Femur (tissue), 1 donor: Measurements from ENCODE around the gene HERC4.
A peak's percentile ranks its signal among the peaks of the same experiment; 100 is the strongest.
"Not testable (repeated sequence)": the region's sequence is repeated elsewhere in the genome, so short reads cannot be mapped to it uniquely, and the experiment has no call there.

Source experiments
- DNase-seq: peaks from one replicate; pipeline ENCODE4 v3.0.0-alpha.2; 2017

The HERC4 gene

DNA sequence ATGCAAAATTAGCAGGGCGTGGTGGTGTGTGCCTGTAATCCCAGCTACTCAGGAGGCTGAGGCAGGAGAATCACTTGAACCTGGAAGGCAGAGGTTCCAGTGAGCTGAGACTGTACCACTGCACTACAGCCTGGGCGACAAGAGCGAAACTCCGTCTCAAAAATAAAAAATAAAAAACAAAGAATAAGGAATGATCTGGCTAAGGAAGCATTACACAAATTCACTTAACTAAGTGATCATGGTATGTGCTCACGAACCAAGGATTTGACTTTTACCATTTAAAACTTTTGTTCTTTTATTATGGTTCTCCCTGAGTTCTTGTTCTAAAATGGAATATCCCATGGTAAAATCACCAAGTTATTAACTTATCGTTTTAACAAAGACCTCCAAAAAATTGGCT, 119.5 kb downstream of the HERC4 start:
- DNase-seq: no peak

DNA sequence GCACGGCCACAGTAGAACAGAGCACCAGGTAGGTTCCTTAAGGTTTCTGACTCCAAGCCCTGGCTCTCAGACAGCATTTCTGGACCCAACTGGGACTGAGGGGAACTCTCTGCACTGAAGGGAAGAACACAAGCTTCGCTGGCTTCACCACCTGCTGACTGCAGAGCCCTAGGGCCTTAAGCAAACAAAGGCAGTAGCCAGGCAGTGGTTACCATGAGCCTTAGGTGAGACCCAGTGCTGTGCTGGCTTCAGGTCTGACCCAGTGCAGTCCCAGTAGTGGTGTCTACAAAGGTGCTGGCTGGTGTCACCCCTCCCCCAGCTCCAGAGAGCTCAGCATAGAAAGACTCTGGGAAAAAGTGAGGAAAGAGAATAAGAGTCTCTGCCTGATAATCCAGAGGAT, 131.2 kb downstream of the HERC4 start:
- DNase-seq: no peak

DNA sequence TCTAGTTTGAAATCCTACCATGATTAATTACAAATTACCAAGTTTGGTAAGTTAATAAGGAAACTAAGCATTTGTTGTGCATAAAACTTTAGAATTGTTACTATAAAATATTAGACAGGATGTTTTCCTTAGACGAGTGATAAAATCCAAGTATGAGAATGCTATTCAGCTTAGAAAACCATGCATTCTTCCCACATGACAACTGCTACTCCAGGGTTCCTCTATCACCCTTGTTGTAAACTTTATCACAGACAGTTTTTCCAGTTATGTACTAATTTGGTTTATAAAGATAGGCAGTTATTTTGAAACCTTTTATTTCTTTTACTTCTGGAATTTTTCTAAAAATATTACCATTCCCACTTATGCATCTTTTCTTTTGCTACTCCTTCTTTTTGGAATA, 138.7 kb downstream of the HERC4 start:
- DNase-seq: no peak

DNA sequence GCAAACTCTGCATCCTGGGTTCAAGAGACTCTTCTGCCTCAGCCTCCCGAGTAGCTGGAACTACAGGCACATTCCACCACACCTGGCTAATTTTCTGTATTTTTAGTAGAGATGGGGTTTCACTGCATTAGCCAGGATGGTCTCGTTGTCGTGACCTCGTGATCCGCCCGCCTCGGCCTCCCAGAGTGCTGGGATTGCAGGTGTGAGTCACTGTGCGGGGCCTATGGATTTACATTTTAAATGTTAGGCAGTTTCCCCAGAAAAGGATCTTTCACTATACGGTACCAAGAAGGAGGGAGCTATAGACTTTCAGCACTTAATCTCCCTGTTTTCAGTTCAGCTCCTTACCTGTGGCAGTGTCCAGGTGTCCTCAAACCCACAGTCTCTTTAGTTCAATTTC, 139.9 kb downstream of the HERC4 start:
- DNase-seq: no peak

DNA sequence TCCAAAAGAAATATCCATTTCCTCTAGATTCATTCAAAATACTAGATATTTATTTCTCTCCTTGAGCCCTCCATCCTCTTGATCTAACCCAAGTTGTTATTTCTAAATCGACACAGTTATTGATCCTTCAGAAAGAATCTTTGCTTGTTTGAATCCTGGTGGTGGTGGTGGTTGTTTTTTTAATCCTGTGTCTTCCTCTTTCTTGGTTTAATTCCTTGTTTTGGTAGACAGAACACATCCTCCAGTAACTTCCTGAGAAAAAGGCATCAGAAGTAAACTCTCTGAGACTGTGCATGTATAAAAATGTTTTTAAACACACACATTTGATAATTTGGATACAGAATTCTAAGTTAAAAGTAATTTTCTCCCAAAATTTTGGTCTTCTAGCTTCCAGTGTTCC, 140.7 kb downstream of the HERC4 start:
- no peak for DNase-seq

DNA sequence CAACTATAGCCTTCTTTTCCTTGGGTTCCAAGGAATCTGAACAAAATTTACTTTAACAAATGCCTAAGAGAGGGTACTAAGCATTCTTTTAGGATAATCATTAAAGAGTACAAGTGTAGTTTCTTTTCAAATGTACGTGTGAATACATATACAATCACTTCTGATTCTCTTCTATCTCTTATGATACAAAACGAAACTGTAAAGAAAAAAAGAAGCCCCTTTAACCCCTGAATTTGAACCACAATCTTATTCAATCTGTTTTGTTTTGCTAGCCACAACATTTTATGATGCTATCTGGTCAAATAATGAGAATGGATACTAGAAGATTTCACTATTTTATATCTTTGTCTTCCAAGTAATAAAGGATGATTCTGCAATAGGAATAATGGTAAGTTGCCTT, 141.9 kb downstream of the HERC4 start:
- DNase-seq: no peak

DNA sequence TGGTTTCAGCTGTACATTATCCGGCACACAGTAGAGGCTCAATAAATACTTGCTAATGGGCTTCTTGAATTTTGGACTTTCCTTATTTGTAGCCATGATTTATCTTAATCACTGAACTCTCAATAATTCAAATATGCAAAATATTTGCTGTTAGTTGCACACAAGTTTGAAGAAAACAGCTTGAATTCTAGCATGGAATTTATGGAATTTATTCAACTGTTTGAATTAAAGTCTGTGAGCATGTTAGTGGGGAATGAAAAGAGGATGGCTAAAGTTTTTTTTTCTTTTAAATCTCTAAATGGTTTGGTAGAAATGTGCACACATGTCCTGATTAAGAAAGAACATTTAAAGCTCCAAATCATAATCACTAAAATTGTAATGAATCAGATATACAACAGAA, 148.1 kb downstream of the HERC4 start:
- DNase-seq: no peak

DNA sequence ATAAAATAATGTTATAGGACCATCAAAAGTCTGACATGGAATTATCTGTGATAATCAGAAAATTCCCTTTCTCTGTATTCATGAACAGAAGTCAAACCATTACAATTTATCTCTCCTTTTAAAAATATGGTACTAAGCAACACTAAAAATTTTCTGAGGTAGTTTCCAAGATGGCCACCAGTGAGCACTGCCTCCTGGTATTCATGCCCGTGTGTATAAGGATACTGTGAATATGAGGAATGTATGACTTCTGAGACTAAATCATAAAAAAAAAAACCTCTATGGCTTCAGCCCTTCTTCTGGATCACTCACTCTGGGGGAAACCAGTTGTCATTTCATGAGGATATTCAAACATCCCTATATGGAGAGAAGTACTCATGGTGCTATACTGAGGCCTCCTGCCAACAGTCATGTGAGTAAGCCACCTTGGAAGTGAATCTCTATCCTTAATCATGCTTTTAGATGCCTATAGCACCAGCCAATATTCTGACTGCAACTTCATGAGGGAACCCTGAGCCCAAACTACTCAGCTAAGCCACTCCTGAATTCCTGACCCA, 149.6 kb downstream of the HERC4 start:
- DNase-seq: no peak

DNA sequence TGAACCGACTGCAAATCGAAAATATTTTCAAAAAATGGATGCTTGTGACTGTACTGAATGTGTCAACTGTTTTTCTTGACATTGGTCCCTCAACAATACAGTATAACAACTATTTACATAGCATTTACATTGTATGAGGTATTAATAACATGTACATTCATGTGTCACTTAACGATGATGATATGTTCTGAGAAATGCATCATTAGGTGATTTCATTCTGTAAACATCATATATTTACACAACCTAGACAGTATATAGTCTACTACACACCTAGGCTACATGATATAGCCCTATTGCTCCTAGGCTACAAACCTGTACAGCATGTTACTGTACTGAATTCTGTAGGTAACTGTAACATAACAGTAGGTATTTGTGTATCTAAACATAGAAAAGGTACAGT, 150.9 kb downstream of the HERC4 start:
- DNase-seq: no peak

DNA sequence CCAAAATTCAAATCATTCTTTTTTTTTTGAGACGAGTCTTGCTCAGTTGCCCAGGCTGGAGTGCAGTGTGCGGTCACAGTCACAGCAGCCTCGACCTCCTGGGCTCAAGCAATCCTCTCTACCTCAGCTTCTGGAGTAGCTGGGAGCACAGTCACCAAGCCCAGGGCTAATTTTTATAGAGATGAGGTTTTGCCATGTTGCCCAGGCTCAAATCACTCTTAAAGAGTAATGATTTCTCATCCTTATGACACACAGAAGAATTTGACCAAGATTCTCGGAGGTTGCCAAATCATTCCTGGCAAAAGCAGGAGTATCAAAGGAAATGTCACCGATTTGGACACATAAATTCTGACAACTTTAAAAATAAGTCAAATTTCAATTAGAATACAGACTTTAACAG, 151.5 kb downstream of the HERC4 start:
- DNase-seq: no peak

DNA sequence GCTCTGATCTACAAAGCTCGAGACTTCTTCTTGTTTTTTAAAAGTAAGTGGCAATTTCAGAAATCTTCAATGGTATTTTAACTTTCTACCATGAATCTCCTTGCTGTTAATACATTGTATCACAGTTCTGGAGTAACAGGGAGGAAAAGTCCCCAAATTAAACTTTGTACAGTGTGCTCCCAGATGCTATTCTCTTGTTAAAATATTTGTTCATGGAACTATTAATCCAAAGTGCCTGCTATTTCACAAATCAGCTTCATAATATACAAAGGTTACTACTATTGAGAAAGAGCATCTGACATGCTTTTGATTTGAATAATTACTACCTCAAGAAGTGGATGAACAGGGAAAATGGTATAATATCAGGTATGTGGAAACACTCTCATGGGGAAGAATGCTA, 154.0 kb downstream of the HERC4 start:
- DNase-seq: no peak

DNA sequence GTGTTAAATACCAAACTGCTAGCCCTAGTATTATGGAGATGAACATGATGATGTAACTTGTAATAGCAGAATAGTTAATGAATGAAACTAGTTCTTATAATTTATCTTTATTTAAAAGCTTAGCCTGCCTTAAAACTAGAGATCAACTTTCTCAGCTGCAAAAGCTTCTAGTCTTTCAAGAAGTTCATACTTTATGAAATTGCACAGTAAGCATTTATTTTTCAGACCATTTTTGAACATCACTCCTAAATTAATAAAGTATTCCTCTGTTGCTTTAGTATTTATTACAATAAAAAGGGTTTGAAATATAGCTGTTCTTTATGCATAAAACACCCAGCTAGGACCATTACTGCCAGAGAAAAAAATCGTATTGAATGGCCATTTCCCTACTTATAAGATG, 157.4 kb downstream of the HERC4 start:
- DNase-seq: no peak

DNA sequence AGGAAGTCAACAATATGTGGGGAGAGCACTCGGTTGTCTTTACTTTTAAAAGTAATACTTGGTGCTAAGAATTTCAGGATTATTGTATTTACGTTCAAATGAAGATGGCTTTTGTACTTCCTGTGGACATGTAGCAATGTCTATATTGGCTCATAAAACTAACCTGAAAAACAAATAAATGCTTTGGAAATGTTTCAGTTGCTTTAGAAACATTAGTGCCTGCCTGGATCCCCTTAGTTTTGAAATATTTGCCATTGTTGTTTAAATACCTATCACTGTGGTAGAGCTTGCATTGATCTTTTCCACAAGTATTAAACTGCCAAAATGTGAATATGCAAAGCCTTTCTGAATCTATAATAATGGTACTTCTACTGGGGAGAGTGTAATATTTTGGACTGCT, 157.9 kb downstream of the HERC4 start:
- no peak for DNase-seq

DNA sequence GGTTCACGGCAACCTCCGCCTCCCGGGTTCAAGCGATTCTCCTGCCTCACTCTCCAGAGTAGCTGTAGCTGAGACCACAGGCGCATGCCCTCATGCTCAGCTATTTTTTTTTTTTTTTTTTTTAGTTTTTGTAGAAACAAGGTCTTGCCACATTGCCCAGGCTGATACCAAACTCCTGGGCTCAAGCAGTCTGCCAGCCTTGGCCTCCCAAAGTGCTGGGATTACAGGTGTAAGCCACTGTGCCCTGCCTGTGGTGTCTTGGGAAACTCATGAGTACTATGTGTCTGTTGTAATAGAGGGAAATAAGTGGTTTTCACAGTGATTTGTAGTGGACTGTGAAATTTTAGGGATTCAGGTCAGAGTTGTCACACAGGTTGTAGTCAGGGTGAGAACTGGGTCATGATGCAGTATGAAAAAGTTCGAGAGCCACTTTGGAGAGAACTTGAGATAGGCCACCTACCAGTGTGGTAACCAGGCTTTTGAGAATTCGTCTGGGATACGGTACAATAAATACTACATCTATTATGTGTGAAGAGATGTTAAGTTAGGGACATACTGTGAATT, 160.2 kb downstream of the HERC4 start:
- no peak for DNase-seq

DNA sequence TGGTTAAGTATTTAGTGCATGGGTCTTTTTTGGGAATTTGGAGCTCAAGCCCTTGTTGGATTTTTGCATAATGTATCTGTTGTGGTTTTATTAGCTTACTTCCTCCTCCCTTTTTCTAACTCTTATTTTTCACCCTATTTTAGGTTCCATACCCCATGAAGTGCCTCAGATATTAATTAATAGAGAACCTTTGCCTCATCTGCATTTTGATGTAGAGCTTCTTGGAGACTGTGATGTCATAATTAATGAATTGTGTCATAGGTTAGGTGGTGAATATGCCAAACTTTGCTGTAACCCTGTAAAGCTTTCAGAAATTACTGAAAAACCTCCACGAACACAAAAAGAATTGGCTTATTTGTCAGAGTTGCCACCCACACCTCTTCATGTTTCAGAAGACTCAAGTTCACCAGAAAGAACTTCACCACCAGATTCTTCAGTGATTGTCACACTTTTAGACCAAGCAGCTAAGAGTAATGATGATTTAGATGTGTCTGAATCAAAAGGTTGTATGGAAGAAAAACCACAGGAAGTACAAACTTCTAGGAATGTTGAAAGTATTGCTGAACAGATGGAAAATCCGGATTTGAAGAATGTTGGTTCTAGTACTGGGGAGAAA, 162.6 kb downstream of the HERC4 start:
- no peak for DNase-seq

DNA sequence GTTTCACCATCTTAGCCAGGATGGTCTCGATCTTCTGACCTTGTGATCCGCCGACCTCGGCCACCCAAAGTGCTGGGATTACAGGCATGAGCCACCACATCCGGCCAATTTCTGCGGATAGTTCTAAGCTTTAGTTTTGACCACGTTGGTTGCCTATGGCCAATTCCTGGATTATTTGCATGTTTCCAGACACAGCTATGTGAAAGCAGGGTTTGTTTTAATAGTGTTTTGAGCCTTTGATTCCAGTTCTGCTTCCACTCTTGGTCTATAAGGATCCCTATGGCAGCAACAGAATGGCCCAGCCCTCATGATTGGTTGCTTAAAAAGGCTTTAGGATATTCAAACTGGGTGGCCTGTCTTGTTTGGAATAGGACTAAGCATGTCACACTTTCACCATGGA, 171.5 kb downstream of the HERC4 start:
- no peak for DNase-seq

DNA sequence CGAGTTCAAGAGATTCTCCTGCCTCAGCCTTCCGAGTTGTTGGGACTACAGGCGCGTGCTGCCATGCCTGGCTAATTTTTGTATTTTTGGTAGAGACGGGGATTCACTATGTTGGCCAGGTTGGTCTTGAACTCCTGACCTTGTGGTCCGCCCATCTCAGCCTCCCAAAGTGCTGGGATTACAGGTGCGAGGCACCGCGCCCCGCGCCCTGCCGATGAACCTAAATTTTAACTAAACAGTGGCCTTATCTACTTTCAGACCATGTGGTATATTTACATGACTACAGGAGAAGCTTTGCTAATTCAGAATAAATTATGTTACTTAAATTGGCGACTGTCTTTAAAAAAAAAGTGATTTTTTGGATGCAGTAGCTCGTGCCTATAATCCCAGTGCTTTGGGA, 181.4 kb downstream of the HERC4 start:
- no peak for DNase-seq

DNA sequence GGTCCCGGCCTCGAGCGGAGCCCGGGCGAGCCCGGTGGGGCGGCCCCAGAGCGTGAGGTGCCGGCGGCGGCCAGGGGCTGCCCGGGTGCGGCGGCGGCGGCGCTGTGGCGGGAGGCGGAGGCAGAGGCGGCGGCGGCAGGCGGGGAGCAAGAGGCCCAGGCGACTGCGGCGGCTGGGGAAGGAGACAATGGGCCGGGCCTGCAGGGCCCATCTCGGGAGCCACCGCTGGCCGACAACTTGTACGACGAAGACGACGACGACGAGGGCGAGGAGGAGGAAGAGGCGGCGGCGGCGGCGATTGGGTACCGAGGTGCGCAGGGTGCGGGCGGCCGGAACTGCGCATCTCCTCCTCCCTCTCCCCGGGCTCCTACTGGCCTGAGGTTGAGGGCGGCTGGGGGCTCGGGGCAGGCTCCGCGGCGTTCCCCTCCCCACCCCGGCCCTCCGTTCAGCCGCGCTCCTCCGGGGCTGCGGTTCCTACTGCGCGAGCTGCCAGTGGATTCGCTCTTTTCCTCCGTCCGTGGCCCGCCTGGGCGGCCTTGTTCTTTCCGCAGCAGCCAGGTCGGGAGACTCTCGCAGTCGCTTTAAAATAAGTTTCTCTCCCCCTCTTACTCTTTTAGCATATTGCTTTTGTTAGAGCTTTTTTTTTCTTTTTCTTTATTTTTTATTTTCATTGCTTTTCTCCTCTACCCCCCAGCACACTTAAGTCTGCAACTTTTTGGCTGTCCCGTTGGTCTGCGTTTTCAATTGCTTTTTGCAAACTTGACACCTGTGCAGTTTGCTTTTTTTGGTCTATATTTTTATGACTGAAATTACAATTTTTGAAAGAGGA, 190.0 kb downstream of the HERC4 start:
- peak; percentile 90 for DNase-seq

DNA sequence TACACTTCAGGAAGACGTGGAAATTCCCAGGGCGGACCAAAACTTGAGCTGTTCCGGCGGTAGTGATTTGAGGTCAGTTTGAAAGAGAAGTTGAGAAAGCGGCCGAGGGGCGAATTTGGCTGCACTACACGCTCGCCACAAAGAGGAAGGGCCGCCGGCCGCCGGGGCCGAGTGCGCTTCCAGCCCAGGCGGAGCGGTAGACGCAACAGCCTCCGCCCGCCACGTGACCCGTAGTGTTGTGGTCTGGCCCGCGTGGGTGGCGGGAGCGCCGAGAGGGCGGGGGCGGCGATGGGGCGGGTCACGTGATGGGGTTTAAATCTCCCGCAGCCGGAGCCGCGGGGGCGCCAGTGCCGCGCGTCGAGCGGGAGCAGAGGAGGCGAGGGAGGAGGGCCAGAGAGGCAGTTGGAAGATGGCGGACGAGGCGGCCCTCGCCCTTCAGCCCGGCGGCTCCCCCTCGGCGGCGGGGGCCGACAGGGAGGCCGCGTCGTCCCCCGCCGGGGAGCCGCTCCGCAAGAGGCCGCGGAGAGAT, 190.7 kb downstream of the HERC4 start, which contains the start of gene SIRT1:
SIRT1 (plus strand) TSS at position 344 of the 529 bp plus-strand sequence; CDS start at position 410, 66 bp downstream.
- peak; percentile 97 for DNase-seq

DNA sequence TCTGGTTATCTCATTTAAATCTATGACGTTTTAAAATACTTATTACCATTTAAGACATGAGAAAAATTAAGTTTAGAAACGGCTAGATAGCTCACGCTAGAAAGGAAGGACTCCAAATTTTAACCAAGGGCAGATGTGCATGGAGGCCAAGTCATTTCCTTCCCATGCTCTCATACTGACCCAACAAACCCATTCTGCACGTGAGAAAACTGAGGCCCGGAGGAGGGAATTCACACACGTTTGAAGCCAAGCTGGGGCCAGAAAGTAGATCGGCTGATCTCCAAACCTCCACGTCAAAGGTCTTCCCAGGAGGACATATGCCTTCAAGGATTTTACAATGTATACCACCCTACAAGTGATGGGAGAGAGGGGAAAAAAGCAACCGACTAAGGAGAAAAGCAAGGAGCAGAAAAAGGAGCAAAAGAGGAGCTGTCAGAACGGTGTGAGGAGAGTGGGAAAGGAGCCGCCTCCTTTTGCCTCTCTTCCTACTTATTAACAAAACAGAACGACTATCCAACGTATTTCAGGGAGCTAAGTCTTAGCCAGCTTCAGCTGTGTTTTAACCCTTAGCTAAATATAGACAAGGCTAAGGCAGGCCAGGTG, 191.3 kb downstream of the HERC4 start:
- DNase-seq: no peak

DNA sequence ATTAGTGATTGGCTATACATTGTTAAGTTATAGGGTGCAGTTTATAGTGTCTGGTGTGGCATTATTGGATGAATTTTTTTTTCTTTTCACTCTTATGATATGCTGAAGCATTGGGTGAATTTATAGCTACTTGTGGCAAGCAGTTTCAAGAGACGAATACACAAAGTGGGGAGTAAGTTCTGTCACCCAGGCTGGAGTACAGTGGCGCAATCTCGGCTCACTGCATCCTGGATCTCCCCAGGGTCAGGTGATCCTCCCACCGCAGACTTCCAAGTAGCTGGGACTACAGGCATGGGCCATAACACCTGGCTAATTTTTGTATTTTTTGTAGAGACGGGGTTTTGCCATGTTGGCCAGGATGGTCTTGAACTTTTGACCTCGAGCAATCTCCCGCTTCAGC, 196.9 kb downstream of the HERC4 start:
- DNase-seq: no peak

DNA sequence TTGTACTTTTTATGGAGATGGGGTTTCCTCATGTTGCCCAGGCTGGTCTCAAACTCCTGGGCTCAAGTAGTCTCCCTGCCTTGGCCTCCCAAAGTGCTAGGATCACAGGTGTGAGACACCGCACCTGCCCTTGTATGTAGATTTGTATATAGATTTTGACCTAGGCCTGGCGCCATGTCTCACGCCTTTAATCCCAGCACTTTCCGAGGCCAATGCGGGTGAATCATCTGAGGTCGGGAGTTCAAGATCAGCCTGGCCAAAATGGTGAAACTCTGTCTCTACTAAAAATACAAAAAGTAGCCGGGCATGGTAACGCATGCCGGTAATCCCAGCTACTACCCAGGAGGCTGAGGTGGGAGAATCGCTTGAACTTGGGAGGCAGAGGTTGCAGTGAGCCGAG, 197.7 kb downstream of the HERC4 start:
- DNase-seq: not testable (repeated sequence)
